Lower leg skin (tissue), 4 donors: Measurements from ENCODE around the gene CIART. TPM values are rescaled to one million over a fixed set of nuclear protein-coding genes. Genes with fewer than 3 reads are reported as not detected.
"Not testable (repeated sequence)": the region's sequence is repeated elsewhere in the genome, so short reads cannot be mapped to it uniquely, and the experiment has no call there.

Source experiments
- DNase-seq, 2 donors: peaks; one replicate each; pipeline ENCODE4 v3.0.0-alpha.2; 2019; ENCODE audit warnings: low spot score in 2 of 2
- H3K4me3 ChIP-seq: fragments of 200-600 bp; sonication (generic); 2 replicates; pipeline ENCODE4 v1.5.1; 2017; ENCODE audit warnings: mild to moderate bottlenecking, low read depth; ENCODE audit not compliant: poor library complexity, severe bottlenecking
- POLR2A ChIP-seq, 2 donors: fragments of 450-650 bp; IDR thresholded peaks; one replicate each; pipeline ENCODE4 v1.6.1; 2016 to 2017; ENCODE audit warnings: antibody characterized with exemption in 2 of 2, mild to moderate bottlenecking in 1 of 2, moderate library complexity in 1 of 2
- WGBS, 2 donors: methylation state at CpG; one replicate each; pipeline ENCODE4 v1.1.5; 2018; 5-methylcytosine and 5-hydroxymethylcytosine counted together
- intact Hi-C: fragments of 100-400 bp; cut with DNase I; formaldehyde crosslinking; loops from one replicate; pipeline ENCODE4 v1.15.0; 2023; ENCODE audit warnings: low total_unique reads
- total RNA-seq, 4 donors: library from RNA; depleted of rRNA; stranded (reverse); fragments of >200 nt; gene quantifications; one replicate each; pipeline ENCODE4 v1.1.0, GENCODE V29; 2016
- TF ChIP-seq, protein P1 (sequence below), 3 donors: fragments of 450-650 bp; IDR thresholded peaks; one replicate each; pipeline ENCODE4 v1.5.1; 2016; ENCODE audit warnings: antibody characterized with exemption in 3 of 3, mild to moderate bottlenecking in 3 of 3, moderate library complexity in 2 of 3

Gene CIART, protein sequence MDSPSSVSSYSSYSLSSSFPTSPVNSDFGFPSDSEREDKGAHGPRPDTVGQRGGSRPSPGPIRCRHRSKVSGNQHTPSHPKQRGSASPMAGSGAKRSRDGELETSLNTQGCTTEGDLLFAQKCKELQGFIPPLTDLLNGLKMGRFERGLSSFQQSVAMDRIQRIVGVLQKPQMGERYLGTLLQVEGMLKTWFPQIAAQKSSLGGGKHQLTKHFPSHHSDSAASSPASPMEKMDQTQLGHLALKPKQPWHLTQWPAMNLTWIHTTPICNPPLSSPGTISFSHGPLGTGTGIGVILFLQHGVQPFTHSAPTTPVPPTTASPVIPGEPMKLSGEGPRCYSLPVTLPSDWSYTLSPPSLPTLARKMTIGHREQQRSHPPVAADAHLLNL
- 10 to 100 TPM; 16.1 to 34.8 (median 23.4) TPM for total RNA-seq

- 1% methylated on average over 46 of the region's 46 CpGs for WGBS, 2 donors
- DNase-seq, result peak; percentile 97 to 98
- TF ChIP-seq POLR2A (IDR thresholded peaks at IDR 0.05), result no peak
- TF ChIP-seq, protein P1, sequence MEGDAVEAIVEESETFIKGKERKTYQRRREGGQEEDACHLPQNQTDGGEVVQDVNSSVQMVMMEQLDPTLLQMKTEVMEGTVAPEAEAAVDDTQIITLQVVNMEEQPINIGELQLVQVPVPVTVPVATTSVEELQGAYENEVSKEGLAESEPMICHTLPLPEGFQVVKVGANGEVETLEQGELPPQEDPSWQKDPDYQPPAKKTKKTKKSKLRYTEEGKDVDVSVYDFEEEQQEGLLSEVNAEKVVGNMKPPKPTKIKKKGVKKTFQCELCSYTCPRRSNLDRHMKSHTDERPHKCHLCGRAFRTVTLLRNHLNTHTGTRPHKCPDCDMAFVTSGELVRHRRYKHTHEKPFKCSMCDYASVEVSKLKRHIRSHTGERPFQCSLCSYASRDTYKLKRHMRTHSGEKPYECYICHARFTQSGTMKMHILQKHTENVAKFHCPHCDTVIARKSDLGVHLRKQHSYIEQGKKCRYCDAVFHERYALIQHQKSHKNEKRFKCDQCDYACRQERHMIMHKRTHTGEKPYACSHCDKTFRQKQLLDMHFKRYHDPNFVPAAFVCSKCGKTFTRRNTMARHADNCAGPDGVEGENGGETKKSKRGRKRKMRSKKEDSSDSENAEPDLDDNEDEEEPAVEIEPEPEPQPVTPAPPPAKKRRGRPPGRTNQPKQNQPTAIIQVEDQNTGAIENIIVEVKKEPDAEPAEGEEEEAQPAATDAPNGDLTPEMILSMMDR (IDR thresholded peaks at IDR 0.05), result no peak
- intact Hi-C loops, result no loop called here
- H3K4me3 ChIP-seq, result peak within 1 kb of the TSS; percentile 21
Observed at GRCh38 chr1:150281758-150282557, at the start of gene CIART. Gene CIART, plus strand, starts transcription at chr1:150282554. Its CDS starts 714 bp downstream, at chr1:150283268.

DNA sequence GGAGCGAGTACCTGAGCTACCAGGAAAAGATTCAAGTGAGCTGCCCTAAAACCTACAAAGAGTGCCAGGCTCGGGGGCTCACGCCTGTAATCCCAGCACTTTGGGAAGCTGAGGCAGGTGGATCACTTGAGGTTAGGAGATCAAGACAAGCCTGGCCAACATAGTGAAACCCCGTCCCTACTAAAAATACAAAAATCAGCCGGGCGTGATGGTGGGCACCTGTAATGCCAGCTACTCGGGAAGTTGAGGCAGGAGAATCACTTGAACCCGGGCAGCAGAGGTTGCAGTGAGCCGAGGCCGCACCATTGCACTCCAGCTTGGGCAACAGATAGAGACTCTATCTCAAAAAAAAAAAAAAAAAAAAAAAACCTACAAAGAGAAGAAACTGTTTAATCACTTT lies 49.4 kb upstream of the CIART start:
- intact Hi-C loops, H3K4me3 ChIP-seq: not testable (repeated sequence)
- peak in 1 of 2 donors; percentile 76 for DNase-seq
- 89 to 93% methylated on average over 10 of the region's 10 CpGs for WGBS, 2 donors

DNA sequence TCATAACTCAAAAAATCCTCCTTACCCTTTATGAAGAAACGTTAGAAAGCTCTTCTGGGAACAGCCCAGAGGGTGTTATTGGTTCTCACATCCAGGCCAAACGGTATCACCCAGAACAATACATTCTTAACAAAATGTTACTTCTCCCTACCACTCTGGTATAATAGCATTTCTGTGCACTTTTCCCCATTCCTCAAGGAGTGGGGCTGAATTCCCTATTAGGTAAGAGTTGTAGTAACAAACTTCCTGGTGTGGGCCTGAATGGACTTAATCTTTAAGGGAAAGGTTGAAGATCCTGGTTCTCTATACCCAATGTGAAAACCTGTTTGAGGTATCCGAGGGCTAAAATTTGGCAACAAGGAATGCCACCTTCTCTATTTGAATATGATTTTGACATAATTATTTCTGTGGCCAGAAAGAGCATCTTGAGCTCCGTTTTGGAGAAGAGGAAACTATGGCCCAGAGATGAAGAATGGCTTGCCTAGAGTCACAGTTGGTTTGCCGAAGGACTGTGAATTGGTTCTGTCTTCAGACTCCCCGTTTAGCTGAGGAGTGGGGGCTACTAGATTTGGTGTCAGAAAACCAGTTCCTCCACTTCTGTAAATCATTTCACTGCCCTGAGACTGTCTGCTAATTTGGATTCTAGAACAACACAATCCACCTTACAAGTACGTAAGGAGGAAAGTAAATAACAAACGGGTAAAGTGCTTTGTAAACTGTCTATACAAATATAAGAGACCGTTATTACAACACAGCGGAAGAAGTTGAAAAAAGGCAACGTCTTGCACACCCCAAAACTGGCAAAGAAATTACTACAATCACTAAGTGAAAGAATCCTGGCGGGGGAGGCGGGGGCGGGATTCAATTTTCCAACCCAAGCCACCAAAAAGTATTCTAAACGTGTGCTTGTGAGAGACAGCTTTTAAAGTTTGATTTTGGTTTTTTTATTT lies 48.7 kb upstream of the CIART start:
- DNase-seq, result peak in 1 of 2 donors; percentile 85
- TF ChIP-seq, protein P1 (IDR thresholded peaks at IDR 0.05), result no peak
- no peak for TF ChIP-seq POLR2A (IDR thresholded peaks at IDR 0.05)

GRCh38 chr1:150234309-150234565 lies 48.1 kb upstream of the CIART start:
- TF ChIP-seq, protein P1 (IDR thresholded peaks at IDR 0.05), result no peak
- no peak for TF ChIP-seq POLR2A (IDR thresholded peaks at IDR 0.05)
- no peak for DNase-seq

More for the DNA sequence above, 48.7 kb upstream of the CIART start:
- intact Hi-C loops, result no loop called here
- H3K4me3 ChIP-seq, result peak overlapping the region; percentile 74
- WGBS, 2 donors, result 10% methylated on average over 15 of the region's 15 CpGs

DNA sequence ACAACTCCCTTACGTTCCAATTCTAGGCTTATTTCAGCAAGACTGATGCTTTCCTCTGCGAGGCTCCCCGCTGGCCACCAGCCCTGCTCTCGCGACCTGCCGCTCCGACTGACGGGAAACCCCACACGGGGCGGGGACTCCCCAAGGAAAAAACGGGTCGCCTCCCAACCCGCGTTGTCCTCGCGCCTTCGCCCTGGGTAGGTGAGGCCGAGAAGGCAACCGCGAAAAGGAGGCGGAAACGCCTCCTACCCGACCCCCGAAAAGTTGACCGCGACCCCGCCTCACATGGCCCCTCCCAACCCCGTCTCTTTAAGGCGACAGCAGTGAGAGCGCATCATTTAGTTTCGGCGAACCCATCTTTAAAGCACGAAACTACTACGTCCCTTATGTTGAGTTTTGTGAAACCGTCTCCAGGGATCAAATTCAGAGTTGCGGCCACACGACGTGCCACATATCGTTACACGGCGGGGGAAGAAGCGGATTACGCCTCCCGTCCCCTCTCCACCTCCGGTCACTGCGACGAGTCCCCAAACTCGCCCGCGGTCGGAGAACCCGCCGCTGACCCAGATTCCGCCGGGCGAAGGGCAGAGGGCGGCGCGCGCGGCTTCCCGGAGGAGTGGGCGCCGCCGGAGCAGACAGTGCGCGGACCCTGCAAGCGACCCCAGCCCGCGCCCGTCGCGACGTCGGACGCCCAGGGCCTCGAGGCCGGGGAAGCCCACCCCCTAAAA lies 47.6 kb upstream of the CIART start:
- intact Hi-C loops, result no loop called here
- TF ChIP-seq POLR2A (IDR thresholded peaks at IDR 0.05), result peak in 1 of 2 donors; percentile 20
- TF ChIP-seq, protein P1 (IDR thresholded peaks at IDR 0.05), result no peak
- DNase-seq, result peak; percentile 83 to 98
- 1% methylated on average over 58 to 67 of the region's 78 CpGs for WGBS, 2 donors
- peak overlapping the region; percentile 74 for H3K4me3 ChIP-seq

More at GRCh38 chr1:150234309-150234565, 48.1 kb upstream of the CIART start:
- H3K4me3 ChIP-seq, result peak overlapping the region; percentile 74
- intact Hi-C loops, result no loop called here
- WGBS, 2 donors, result 0% methylated on average over 9 of the region's 9 CpGs
